Subcutaneous abdominal adipose tissue (tissue), 5 donors: ENCODE data around the gene ZNF117.
"Not testable (repeated sequence)": the region's sequence is repeated elsewhere in the genome, so short reads cannot be mapped to it uniquely, and the experiment has no call there.

Experiments
- H3K27ac ChIP-seq: one replicate; pipeline ENCODE4 v1.7.0; 2013; ENCODE audit warnings: low read depth, mild to moderate bottlenecking, inconsistent platforms, low read length, moderate library complexity
- H3K27me3 ChIP-seq, 5 donors: one replicate each; pipeline ENCODE4 v1.7.0; 2013; ENCODE audit warnings: low read length in 5 of 5, inconsistent platforms in 1 of 5; ENCODE audit not compliant: control insufficient read depth in 5 of 5, insufficient read depth in 4 of 5
- H3K36me3 ChIP-seq, 5 donors: one replicate each; pipeline ENCODE4 v1.7.0; 2013; ENCODE audit warnings: low read length in 5 of 5; ENCODE audit not compliant: control insufficient read depth in 5 of 5, insufficient read depth in 5 of 5
- H3K4me1 ChIP-seq, 5 donors: one replicate each; pipeline ENCODE4 v1.7.0; 2013; ENCODE audit warnings: low read length in 5 of 5, mild to moderate bottlenecking in 3 of 5, moderate library complexity in 1 of 5; ENCODE audit not compliant: control insufficient read depth in 5 of 5, insufficient read depth in 5 of 5
- H3K4me3 ChIP-seq, 5 donors: one replicate each; pipeline ENCODE4 v1.7.0; 2013; ENCODE audit warnings: low read length in 5 of 5, low read depth in 1 of 5
- H3K9ac ChIP-seq, 5 donors: one replicate each; pipeline ENCODE4 v1.7.0; 2013; ENCODE audit warnings: low read length in 5 of 5, mild to moderate bottlenecking in 4 of 5, moderate library complexity in 3 of 5
- H3K9me3 ChIP-seq, 5 donors: one replicate each; pipeline ENCODE4 v1.7.0; 2013; ENCODE audit warnings: low read length in 5 of 5; ENCODE audit not compliant: control insufficient read depth in 5 of 5
- donor health status: healthy.
- donor health status: healthy.
- donor health status: healthy.
- donor health status: healthy.
- donor health status: healthy.

The ZNF117 gene

GRCh38 chr7:64990936-64991335, at the start of gene ZNF117:
ZNF117 (minus strand) TSS chr7:64991036.
- H3K27me3 ChIP-seq = no peaks in the 10 kb centered on the region
- H3K9ac ChIP-seq = no peak within 1 kb of the TSS
- H3K4me3 ChIP-seq = no peak within 1 kb of the TSS
- peaks cover 0 to 28% (median 12%) of the 10 kb centered on the region in 5 donors for H3K9me3 ChIP-seq
- H3K36me3 ChIP-seq = peaks cover 11 to 45% (median 23%) of the 10 kb centered on the region in 5 donors
- H3K27ac ChIP-seq = no peak within 1 kb of the TSS
- peaks cover 0 to 46% (median 17%) of the 10 kb centered on the region in 5 donors for H3K4me1 ChIP-seq

DNA sequence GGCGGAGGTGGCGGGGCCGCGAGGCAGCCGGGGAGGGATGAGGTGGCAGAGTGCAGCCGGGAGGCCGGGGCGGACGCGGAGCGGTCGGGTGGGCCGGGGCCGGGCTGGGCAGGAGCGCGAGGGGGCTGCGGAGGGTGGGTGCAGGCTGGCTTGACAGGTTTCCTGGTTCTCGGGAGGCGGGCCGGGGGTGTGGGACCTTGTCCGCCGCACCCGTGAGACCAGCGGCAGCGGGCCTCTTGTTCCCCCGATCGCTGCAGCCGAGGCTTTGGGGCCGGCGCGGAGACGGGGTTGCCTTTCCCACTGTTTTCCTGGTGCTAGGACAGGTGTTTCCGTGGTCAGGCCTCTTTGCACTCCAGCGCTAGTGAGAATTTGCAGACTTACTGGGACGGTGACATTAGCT, 47.9 kb upstream of the ZNF117 start:
- H3K36me3 ChIP-seq, H3K27me3 ChIP-seq, H3K9me3 ChIP-seq: not testable (repeated sequence)
- Histone ChIP-seq H3K4me1 (peaks cover 0 to 25% (median 12%) of the 10 kb centered on the region in 5 donors), H3K4me3 (peak overlapping the region; percentile 69 to 84 (median 75)), H3K27ac (peak overlapping the region; percentile 76), H3K9ac (peak overlapping the region in 4 of 5 donors; percentile 54 to 80 (median 64))

DNA sequence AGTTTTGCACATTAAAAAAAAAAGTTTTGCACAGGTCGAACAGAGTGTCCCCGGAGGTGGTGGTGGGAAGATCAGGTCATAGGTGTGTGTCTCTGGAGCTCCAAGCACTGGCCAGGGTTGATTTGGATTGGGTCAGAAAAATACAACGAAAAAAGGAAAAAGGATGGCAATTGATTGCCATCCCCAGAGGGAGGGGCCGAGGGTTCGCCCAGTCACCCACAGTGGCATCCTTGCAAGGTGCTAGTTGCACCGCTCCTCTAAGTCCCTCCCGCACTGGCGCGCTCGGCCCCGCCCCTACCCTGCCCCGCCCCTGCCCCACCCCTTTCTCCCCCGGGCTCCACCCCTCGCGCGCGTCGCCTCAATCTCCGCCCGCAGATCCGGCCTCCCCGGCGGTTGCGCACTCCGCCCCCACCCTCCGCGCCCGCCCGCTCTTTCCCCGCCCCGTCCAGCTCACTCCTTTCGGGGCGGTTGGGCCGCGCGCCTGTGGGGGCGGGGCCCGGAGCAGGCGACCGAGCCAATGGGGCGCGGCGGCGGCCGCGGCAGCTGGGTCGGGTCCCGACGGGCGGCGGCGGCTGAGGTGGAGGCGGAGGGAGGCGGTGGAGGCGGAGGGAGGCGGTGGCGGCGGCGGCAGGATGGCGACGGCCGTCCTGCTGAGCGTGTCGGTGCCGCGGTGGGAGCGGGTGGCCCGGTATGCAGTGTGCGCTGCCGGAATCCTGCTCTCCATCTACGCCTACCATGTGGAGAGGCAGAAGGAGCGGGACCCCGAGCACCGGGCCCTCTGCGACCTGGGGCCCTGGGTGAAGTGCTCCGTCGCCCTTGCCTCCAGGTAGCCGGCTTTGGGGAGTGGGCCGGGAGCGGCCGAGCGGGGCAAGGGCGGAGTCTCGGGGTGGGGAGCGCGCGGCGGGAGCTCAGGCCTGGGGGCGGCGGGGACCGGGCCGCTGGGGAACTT, 47.2 kb upstream of the ZNF117 start:
- H3K9me3 ChIP-seq = no peaks in the 10 kb centered on the region
- H3K27ac ChIP-seq = peak overlapping the region; percentile 60
- peaks cover 0 to 25% (median 12%) of the 10 kb centered on the region in 5 donors for H3K4me1 ChIP-seq
- peak overlapping the region in 4 of 5 donors; percentile 67 to 84 (median 70) for H3K4me3 ChIP-seq
- no peaks in the 10 kb centered on the region for H3K27me3 ChIP-seq
- H3K9ac ChIP-seq = peak overlapping the region in 3 of 5 donors; percentile 45 to 76 (median 68)
- no peaks in the 10 kb centered on the region for H3K36me3 ChIP-seq

GRCh38 chr7:65036526-65036925, 45.7 kb upstream of the ZNF117 start:
- Histone ChIP-seq H3K4me3 (peak overlapping the region in 1 of 5 donors; percentile 27), H3K4me1 (peaks cover 0 to 20% (median 12%) of the 10 kb centered on the region in 5 donors), H3K27ac (peak overlapping the region; percentile 60)
- not testable (repeated sequence) for H3K9ac ChIP-seq, H3K9me3 ChIP-seq, H3K27me3 ChIP-seq, H3K36me3 ChIP-seq

DNA sequence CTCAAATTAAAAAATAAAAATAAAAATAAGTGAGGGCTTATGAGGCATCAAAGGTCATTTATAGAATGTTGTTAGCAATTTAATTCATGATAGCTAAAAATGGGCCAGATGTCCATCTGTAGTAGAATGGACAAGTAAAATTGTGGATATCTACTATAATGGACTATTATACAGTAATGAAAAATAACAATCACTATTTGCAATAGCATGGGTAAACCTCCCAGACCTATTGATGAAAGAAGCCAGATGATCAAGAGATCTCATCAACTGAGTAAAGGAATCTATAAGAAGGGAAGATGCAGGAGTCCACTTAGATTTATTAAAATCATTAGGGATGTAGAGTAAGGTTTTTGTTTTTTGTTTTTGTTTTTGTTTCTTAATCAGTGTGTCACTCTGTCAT, 44.6 kb upstream of the ZNF117 start:
- not testable (repeated sequence) for H3K4me3 ChIP-seq, H3K36me3 ChIP-seq, H3K9ac ChIP-seq, H3K27me3 ChIP-seq, H3K9me3 ChIP-seq
- peak overlapping the region; percentile 60 for H3K27ac ChIP-seq
- peaks cover 0 to 20% (median 12%) of the 10 kb centered on the region in 5 donors for H3K4me1 ChIP-seq

- H3K9me3 ChIP-seq, H3K9ac ChIP-seq, H3K27me3 ChIP-seq, H3K4me3 ChIP-seq, H3K36me3 ChIP-seq, H3K27ac ChIP-seq: not testable (repeated sequence)
- H3K4me1 ChIP-seq = peaks cover 0 to 18% (median 4%) of the 10 kb centered on the region in 5 donors
Observed at GRCh38 chr7:65034120-65034782, 43.4 kb upstream of the ZNF117 start.

DNA sequence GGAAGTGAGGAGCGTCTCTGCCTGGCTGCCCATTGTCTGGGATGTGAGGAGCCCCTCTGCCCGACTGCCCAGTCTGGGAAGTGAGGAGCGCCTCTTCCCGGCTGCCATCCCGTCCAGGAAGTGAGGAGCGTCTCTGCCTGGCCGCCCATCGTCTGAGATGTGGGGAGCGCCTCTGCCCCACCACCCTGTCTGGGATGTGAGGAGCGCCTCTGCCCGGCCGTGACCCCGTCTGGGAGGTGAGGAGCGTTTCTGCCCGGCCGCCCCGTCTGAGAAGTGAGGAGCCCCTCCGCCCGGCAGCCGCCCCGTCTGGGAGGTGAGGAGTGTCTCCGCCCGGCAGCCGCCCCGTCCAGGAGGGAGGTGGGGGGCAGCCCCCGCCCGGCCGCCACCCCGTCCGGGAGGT, 42.6 kb upstream of the ZNF117 start:
- H3K4me3 ChIP-seq, H3K9me3 ChIP-seq: not testable (repeated sequence)
- H3K4me1 ChIP-seq = peaks cover 0 to 14% (median 0%) of the 10 kb centered on the region in 5 donors

DNA sequence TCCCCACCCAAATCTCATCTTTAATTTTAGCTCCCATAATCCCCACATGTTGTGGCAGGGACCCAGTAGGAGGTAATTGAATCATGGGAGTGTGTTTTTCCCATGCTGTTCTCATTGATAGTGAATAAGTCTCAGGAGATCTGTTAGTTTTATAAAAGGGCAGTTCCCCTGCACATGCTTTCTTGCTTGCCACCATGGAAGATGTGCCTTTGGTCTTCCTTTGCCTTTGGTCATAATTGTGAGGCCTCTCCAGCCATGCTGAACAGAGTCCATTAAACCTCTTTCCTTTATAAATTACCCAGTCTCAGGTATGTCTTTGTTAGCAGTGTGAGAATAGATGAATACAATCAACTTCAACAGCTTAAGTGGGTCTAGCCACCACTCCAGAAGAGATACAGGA, 34.2 kb upstream of the ZNF117 start:
- H3K36me3 ChIP-seq = not testable (repeated sequence)

More for the DNA sequence above, 42.6 kb upstream of the ZNF117 start:
- not testable (repeated sequence) for H3K9ac ChIP-seq, H3K36me3 ChIP-seq, H3K27ac ChIP-seq, H3K27me3 ChIP-seq

DNA sequence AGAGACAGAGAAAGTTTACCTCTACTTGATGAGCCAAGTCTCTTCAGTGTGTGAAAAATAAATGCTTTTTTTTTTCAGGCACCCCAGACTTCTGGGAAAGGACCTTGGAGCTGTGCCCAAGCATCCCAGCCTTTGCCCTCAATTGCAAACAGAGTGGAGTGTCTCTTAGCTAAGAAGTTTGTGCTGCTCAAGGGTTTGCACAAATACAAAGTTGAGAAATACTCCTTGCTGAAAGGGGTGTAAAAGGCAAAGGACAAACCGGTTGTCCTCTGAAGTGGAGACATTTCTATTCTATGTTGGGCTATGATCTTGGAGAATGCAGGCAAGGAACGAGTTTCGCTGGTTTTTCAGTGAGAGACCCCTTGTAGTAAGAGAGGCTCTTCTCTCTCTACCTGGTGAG, 30.1 kb upstream of the ZNF117 start:
- H3K9ac ChIP-seq, H3K4me3 ChIP-seq, H3K4me1 ChIP-seq, H3K36me3 ChIP-seq, H3K27me3 ChIP-seq, H3K9me3 ChIP-seq: not testable (repeated sequence)
- H3K27ac ChIP-seq = peak overlapping the region; percentile 54

More for the DNA sequence above, 34.2 kb upstream of the ZNF117 start:
- H3K4me1 ChIP-seq, H3K9me3 ChIP-seq, H3K4me3 ChIP-seq, H3K9ac ChIP-seq, H3K27me3 ChIP-seq, H3K27ac ChIP-seq: not testable (repeated sequence)

DNA sequence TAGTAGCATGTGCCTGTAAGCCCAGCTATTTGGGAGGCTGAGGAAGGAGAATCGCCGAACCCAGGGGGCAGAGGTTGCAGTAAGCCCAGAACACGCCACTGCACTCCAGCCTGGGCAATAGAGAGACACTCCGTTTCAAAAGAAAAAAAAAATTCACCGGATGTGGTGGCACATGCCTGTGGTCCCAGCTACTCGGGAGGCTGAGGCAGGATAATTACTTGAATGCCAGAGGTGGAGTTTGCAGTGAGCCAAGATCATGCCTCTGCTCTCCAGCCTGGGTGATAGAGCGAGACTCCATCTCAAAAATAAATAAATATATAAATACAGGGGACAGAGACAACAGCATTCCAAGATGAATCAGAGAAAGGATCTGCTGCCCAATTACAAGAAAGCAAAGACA, 19.0 kb upstream of the ZNF117 start:
- H3K27ac ChIP-seq, H3K36me3 ChIP-seq, H3K9ac ChIP-seq: not testable (repeated sequence)

More for the DNA sequence above, 19.0 kb upstream of the ZNF117 start:
- H3K27me3 ChIP-seq, H3K4me3 ChIP-seq, H3K9me3 ChIP-seq: not testable (repeated sequence)
- H3K4me1 ChIP-seq = peaks cover 0 to 18% (median 16%) of the 10 kb centered on the region in 5 donors
